Effector memory CD8-positive, alpha-beta T cell (primary cell): ENCODE data around the gene CUL5.
A peak's percentile ranks its signal among the peaks of the same experiment; 100 is the strongest.

Experiments
- ATAC-seq: fragments of 150-1000 bp; cut with Tn5 transposase; replicated peaks from 2 replicates; pipeline ENCODE4 v1.10.0; 2021; ENCODE audit warnings: mild to moderate bottlenecking, moderate library complexity
- DNase-seq, 3 experiments: peaks; one replicate each; pipeline ENCODE4 v3.0.0; 2021
- H3K27ac Mint-ChIP-seq, 2 donors: one replicate each; pipeline ENCODE4 v1.8.0; 2022; ENCODE audit warnings: mild to moderate bottlenecking in 2 of 2, mixed read lengths in 2 of 2, moderate library complexity in 2 of 2
- H3K27me3 Mint-ChIP-seq, 2 donors: one replicate each; pipeline ENCODE4 v1.8.0; 2022; ENCODE audit warnings: mixed read lengths in 2 of 2
- H3K36me3 Mint-ChIP-seq: one replicate; pipeline ENCODE4 v1.8.0; 2022; ENCODE audit warnings: mild to moderate bottlenecking, moderate library complexity, mixed read lengths; ENCODE audit not compliant: insufficient read depth
- H3K4me1 Mint-ChIP-seq, 2 donors: one replicate each; pipeline ENCODE4 v1.8.0; 2022; ENCODE audit warnings: low read depth in 2 of 2, mixed read lengths in 2 of 2
- H3K4me3 Mint-ChIP-seq, 2 donors: one replicate each; pipeline ENCODE4 v1.8.0; 2022; ENCODE audit warnings: mild to moderate bottlenecking in 2 of 2, mixed read lengths in 2 of 2, moderate library complexity in 2 of 2
- H3K9me3 Mint-ChIP-seq, 2 donors: one replicate each; pipeline ENCODE4 v1.8.0; 2022; ENCODE audit warnings: mixed read lengths in 2 of 2

The CUL5 gene

GRCh38 chr11:108135845-108136544 lies 127.3 kb downstream of the CUL5 start:
- ATAC-seq = peak; percentile 43
- Mint-ChIP-seq H3K4me3 (no peak overlapping the region), H3K4me1 (no peaks in the 10 kb centered on the region), H3K27me3 (no peaks in the 10 kb centered on the region), H3K9me3 (no peaks in the 10 kb centered on the region), H3K36me3 (peaks cover 53% of the 10 kb centered on the region), H3K27ac (peak overlapping the region; percentile 41 to 69)
- no peak for DNase-seq

GRCh38 chr11:108137212-108137611 lies 128.5 kb downstream of the CUL5 start:
- ATAC-seq (no peak), DNase-seq (no peak)
- no peak overlapping the region for H3K4me3 Mint-ChIP-seq
- no peaks in the 10 kb centered on the region for H3K9me3 Mint-ChIP-seq
- peaks cover 62% of the 10 kb centered on the region for H3K36me3 Mint-ChIP-seq
- no peaks in the 10 kb centered on the region for H3K27me3 Mint-ChIP-seq
- peak overlapping the region in 1 of 2 donors; percentile 1 for H3K27ac Mint-ChIP-seq
- no peaks in the 10 kb centered on the region for H3K4me1 Mint-ChIP-seq

GRCh38 chr11:108142304-108142703 lies 133.6 kb downstream of the CUL5 start:
- DNase-seq (no peak), ATAC-seq (no peak)
- peak overlapping the region in 1 of 2 donors; percentile 22 for H3K27ac Mint-ChIP-seq
- H3K36me3 Mint-ChIP-seq = peaks cover 58% of the 10 kb centered on the region
- H3K27me3 Mint-ChIP-seq = no peaks in the 10 kb centered on the region
- no peaks in the 10 kb centered on the region for H3K9me3 Mint-ChIP-seq
- H3K4me3 Mint-ChIP-seq = no peak overlapping the region
- peaks cover 0 to 10% of the 10 kb centered on the region in 2 donors for H3K4me1 Mint-ChIP-seq

GRCh38 chr11:108144615-108145014 lies 135.9 kb downstream of the CUL5 start:
- Mint-ChIP-seq H3K27ac (peak overlapping the region in 1 of 2 donors; percentile 84), H3K36me3 (peaks cover 68% of the 10 kb centered on the region), H3K4me1 (peaks cover 0 to 10% of the 10 kb centered on the region in 2 donors), H3K27me3 (no peaks in the 10 kb centered on the region), H3K4me3 (no peak overlapping the region), H3K9me3 (no peaks in the 10 kb centered on the region)
- no peak for ATAC-seq
- no peak for DNase-seq

- ATAC-seq = no peak
- no peaks in the 10 kb centered on the region for H3K9me3 Mint-ChIP-seq
- peak overlapping the region; percentile 76 to 81 for H3K27ac Mint-ChIP-seq
These were observed 138.5 kb downstream of the CUL5 start for GRCh38 chr11:108147150-108147549.

GRCh38 chr11:108148556-108148955 lies 139.9 kb downstream of the CUL5 start:
- Mint-ChIP-seq H3K27ac (peak overlapping the region; percentile 21 to 36), H3K36me3 (peaks cover 76% of the 10 kb centered on the region), H3K4me1 (peaks cover 0 to 10% of the 10 kb centered on the region in 2 donors), H3K4me3 (no peak overlapping the region), H3K27me3 (no peaks in the 10 kb centered on the region), H3K9me3 (no peaks in the 10 kb centered on the region)
- DNase-seq (no peak), ATAC-seq (no peak)

More at GRCh38 chr11:108147150-108147549, 138.5 kb downstream of the CUL5 start:
- DNase-seq = no peak
- no peaks in the 10 kb centered on the region for H3K27me3 Mint-ChIP-seq
- H3K36me3 Mint-ChIP-seq = peaks cover 73% of the 10 kb centered on the region
- H3K4me3 Mint-ChIP-seq = no peak overlapping the region
- peaks cover 0 to 10% of the 10 kb centered on the region in 2 donors for H3K4me1 Mint-ChIP-seq

- Mint-ChIP-seq H3K36me3 (peaks cover 84% of the 10 kb centered on the region), H3K27me3 (no peaks in the 10 kb centered on the region), H3K9me3 (no peaks in the 10 kb centered on the region), H3K4me1 (peaks cover 0 to 4% of the 10 kb centered on the region in 2 donors), H3K27ac (peak overlapping the region in 1 of 2 donors; percentile 61), H3K4me3 (no peak overlapping the region)
- DNase-seq = no peak
- no peak for ATAC-seq
These were observed 145.9 kb downstream of the CUL5 start for GRCh38 chr11:108154591-108154990.
